PFSK-1 (cell line): ENCODE measurements around the gene TRDN.

Experiments
- FOXP2 ChIP-seq: optimal IDR thresholded peaks from 2 replicates; pipeline ENCODE3; 2011; ENCODE audit warnings: borderline replicate concordance, control low read depth, inconsistent platforms; ENCODE audit not compliant: insufficient read depth; ENCODE audit errors: extremely low read length, extremely low read depth
- POLR2AphosphoS5 ChIP-seq: IDR thresholded peaks from 2 replicates; pipeline ENCODE4 v1.6.1; 2012; ENCODE audit warnings: low read depth, mild to moderate bottlenecking, control low read depth, low read length, moderate library complexity
- SIN3A ChIP-seq: IDR thresholded peaks from 2 replicates; pipeline ENCODE4 v1.6.1; 2012; ENCODE audit warnings: mild to moderate bottlenecking, low read length, moderate library complexity, borderline replicate concordance; ENCODE audit not compliant: insufficient read depth
- TAF1 ChIP-seq: IDR thresholded peaks from 2 replicates; pipeline ENCODE4 v1.6.1; 2012; ENCODE audit warnings: low read length, control low read depth, borderline replicate concordance; ENCODE audit not compliant: insufficient read depth
- TF ChIP-seq, protein P1 (sequence below), 2 experiments: IDR thresholded peaks; 2 replicates each; pipeline versions ENCODE4 v1.6.1 to v1.8.0; 2011 to 2012; ENCODE audit warnings: low read depth in 2 of 2, low read length in 2 of 2, control low read depth in 1 of 2, inconsistent platforms in 1 of 2, mild to moderate bottlenecking in 1 of 2, moderate library complexity in 1 of 2; ENCODE audit not compliant: insufficient read depth in 1 of 2

DNA sequence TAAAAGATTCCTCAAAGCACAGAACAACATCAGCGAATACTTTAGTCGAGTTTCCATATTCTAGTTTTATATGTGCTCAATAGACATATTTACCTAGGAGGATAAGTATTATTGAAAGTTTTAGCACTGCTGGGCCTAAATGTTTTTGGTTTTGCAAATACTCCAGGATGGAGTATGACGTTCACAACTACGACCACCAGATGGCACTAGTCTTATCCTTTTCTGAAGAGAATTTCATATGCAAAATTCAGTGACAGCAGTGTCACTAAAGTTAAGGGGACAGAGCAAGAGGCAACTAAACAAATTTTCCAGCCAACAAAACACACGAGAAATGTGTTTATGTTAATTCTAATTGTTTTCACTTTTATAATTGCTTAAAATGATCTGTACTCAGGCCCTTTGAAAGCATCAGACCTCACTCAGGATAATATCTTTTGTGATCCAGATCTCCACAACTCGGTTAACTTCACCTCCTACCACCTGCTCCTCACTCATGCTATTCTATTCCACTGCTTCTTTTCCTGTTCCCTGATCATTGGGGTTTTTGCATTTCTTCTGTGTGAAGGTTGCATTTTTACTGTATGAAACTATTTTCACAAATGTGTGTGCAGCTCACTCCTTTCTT, 220.8 kb downstream of the TRDN start:
- no peak for TF ChIP-seq TAF1
- TF ChIP-seq POLR2AphosphoS5, result no peak
- no peak for TF ChIP-seq FOXP2
- no peak for TF ChIP-seq SIN3A
- TF ChIP-seq, protein P1, sequence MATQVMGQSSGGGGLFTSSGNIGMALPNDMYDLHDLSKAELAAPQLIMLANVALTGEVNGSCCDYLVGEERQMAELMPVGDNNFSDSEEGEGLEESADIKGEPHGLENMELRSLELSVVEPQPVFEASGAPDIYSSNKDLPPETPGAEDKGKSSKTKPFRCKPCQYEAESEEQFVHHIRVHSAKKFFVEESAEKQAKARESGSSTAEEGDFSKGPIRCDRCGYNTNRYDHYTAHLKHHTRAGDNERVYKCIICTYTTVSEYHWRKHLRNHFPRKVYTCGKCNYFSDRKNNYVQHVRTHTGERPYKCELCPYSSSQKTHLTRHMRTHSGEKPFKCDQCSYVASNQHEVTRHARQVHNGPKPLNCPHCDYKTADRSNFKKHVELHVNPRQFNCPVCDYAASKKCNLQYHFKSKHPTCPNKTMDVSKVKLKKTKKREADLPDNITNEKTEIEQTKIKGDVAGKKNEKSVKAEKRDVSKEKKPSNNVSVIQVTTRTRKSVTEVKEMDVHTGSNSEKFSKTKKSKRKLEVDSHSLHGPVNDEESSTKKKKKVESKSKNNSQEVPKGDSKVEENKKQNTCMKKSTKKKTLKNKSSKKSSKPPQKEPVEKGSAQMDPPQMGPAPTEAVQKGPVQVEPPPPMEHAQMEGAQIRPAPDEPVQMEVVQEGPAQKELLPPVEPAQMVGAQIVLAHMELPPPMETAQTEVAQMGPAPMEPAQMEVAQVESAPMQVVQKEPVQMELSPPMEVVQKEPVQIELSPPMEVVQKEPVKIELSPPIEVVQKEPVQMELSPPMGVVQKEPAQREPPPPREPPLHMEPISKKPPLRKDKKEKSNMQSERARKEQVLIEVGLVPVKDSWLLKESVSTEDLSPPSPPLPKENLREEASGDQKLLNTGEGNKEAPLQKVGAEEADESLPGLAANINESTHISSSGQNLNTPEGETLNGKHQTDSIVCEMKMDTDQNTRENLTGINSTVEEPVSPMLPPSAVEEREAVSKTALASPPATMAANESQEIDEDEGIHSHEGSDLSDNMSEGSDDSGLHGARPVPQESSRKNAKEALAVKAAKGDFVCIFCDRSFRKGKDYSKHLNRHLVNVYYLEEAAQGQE (IDR thresholded peaks at IDR 0.05; ENCODE audit: insufficient read depth in 1 of 2, low read depth in 2 of 2, low read length in 2 of 2), result no peak
